ENCODE measurements around the gene CACNB2.

DNA sequence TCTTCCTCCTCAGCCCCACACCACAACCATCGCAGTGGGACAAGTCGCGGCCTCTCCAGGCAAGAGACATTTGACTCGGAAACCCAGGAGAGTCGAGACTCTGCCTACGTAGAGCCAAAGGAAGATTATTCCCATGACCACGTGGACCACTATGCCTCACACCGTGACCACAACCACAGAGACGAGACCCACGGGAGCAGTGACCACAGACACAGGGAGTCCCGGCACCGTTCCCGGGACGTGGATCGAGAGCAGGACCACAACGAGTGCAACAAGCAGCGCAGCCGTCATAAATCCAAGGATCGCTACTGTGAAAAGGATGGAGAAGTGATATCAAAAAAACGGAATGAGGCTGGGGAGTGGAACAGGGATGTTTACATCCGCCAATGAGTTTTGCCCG lies 399.1 kb downstream of the CACNB2 start:
- TF ChIP-seq POLR2A (IDR thresholded peaks at IDR 0.05; ENCODE audit: low read depth, low read length), result no peak
- no peak for TF ChIP-seq POLR2AphosphoS5 (IDR thresholded peaks at IDR 0.05; ENCODE audit: low read depth, low read length)
- TF ChIP-seq TAF1 (IDR thresholded peaks at IDR 0.05; ENCODE audit: low read depth, low read length), result no peak
- no peak for TF ChIP-seq SPI1 (IDR thresholded peaks at IDR 0.05; ENCODE audit: low read depth, low read length)
- TF ChIP-seq PAX5 (IDR thresholded peaks at IDR 0.05; ENCODE audit: insufficient read depth, low read length, severe bottlenecking), result no peak
